GM12801 (cell line): ENCODE data around the gene LAMA1.

Experiments
- TF ChIP-seq, protein P1 (sequence below): IDR thresholded peaks from one replicate; pipeline ENCODE4 v1.5.1; 2011; ENCODE audit warnings: control low read depth; ENCODE audit not compliant: insufficient read length; ENCODE audit errors: extremely low read depth

LAMA1 gene

DNA sequence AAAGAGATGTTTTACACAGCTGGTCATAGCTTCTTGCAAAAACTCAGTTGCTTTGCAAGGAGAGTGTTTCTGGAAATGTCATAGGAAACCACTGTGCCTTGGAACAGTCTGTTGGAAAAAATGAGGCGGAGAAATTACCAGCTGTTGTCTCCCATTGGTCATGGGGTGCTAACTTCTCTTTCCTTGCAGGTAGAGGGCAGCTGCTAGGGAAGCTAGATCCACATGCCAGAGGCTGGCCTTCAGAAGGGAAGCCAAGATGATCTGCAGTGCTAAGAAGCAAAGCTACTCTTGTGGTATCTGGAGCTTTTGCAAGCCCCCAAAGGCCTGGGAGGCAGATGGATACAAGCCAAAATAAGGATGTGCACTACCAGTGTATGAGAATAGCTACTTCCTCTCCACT, 34.8 kb upstream of the LAMA1 start:
- TF ChIP-seq, protein P1, sequence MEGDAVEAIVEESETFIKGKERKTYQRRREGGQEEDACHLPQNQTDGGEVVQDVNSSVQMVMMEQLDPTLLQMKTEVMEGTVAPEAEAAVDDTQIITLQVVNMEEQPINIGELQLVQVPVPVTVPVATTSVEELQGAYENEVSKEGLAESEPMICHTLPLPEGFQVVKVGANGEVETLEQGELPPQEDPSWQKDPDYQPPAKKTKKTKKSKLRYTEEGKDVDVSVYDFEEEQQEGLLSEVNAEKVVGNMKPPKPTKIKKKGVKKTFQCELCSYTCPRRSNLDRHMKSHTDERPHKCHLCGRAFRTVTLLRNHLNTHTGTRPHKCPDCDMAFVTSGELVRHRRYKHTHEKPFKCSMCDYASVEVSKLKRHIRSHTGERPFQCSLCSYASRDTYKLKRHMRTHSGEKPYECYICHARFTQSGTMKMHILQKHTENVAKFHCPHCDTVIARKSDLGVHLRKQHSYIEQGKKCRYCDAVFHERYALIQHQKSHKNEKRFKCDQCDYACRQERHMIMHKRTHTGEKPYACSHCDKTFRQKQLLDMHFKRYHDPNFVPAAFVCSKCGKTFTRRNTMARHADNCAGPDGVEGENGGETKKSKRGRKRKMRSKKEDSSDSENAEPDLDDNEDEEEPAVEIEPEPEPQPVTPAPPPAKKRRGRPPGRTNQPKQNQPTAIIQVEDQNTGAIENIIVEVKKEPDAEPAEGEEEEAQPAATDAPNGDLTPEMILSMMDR: no peak

DNA sequence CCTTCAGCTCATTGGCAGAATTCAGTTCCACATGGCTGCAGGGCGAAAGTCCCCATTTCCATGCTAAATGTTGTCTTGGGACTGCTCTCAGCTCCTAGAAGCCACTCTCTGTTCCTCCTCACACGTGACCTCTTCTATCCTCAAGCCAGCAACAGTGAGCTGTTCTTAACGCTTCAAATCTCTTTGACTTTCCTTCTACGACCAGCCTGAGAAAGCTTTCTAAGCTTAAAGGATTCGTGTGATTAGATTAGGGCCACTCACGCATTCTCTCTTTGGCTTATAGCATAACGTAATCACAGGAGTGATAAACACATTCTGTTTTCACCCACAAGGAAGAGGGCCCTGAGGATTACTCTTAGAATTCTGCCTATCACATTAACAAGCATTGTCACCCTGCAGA, 29.8 kb upstream of the LAMA1 start:
- TF ChIP-seq, protein P1: no peak

DNA sequence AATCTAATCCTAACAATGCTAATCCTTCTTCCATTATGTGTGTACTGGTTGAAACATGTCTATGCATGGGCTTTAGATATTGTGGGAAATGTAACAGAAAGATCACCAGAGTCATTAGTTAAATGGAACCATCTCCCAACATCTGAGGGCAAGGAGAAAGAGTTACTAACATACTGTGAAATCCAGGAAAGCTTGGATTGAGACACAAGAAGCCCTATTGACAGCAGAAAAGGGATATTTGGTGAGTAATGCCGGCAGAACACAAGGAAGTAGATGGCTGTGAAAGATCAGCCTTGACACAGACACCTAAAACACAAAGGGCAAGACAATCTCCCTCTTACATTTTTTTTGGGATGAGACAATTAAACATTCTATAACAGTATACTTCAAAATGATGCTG, 28.5 kb upstream of the LAMA1 start:
- TF ChIP-seq, protein P1: no peak

DNA sequence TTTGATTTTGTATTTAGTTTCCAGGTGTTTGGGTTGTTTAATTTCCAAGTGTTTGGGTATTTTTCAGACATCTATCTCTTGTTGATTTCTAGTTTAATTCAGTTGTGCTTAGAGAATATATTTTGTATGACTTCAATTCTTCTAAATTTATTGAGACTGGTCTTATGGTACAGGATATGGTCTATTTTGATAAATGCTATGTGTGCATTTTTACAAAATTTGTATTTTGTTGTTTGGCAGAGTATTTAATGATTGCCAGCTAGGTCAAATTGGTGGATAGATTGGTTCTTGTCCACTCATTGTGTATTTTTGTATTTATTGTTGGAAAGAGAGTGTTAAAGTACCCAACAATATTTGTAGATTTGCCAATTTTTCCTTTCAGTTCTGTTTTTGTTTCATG, 23.7 kb upstream of the LAMA1 start:
- TF ChIP-seq, protein P1: no peak

DNA sequence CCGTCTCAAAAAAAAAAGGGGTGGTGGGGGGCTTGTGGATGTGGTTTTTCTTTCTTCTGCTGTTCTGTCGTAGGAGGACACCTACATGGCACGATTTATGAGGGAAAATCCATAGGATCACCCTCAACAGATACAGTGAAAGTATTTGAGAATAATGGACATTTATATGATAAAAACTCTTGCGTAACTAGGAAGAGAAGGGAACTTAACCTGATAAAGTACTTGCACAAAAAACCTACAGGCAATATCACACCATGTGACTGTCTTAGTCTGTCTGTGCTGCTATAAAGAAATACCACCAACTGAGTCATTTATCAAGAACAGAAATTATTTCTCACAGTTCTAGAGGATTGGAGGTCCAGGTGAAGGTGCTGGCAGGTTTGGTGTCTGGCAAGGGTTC, 21.8 kb upstream of the LAMA1 start:
- TF ChIP-seq, protein P1: no peak

DNA sequence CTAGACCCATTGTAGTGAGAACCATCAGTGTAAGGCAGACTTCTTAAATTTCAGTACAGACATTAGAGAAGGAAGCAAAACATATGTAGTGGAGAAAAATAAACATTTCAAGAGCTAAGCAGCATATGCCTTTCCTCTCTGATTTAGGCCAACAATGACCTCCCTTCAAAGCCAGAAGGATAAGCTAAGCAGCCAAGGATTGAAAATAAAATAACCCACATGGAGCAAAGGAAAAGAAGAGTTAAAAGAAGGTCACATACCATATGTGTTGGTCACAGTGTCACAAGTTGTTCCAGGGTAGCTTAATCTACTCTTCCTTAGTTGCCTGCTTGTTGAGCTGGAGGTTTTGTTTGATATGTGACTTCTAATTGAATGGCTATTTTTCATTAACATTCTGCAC, 15.6 kb upstream of the LAMA1 start:
- TF ChIP-seq, protein P1: no peak

DNA sequence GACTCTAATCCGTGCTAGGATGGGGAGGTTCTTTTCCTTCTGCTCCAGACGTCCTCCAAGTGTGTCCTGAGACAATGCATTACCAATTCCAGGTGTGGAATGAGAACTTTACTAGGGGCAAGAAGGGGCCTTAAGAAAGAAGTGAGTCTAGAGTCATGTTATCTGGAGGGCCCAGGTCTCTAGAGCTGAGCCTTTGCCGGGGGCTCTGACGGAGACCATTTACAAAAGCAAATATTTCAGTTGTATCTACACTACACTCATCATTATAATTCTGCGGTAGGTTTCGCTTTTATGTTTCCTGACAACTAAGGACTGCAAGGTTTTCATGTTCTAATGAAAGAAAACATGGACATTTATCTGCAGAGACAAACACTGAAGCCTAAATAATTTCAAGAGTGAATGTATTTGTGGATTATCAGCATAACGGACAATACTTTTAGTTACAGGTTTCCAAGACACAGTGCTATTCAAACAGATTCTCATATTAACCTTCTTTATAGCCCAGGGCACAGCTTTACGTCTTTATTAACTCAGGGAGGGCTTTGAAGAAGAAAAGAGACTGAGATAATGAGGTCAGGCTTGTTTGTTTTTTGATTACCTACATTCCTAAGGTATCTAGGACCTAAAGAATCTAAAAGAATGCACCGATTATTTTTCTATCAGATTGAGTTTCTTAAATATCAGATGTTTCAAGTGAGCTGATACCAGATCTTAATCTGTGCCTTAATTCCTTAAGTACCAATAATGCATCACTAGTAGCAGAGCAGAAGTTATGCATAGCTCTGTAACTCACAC, 15.0 kb upstream of the LAMA1 start:
- TF ChIP-seq, protein P1: no peak

DNA sequence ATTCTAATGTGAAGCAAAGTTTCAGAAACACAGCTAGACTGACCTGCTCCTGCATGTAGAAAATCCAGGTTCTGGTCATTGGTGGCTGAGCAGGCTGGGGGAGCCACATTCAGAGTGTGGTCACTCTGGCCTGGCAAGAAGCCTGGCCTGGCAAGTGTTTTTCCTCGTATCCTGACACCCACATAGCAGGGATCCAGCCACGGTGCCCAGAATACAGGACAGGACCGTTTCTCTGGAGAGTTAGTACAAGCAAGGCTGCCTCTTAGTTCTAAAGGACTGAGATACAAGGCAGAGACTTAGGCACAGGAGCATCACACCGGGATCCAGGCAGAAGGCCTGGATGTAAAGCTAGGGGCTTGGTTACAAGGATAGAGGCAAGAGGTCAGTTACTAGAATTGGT, 4.8 kb upstream of the LAMA1 start:
- TF ChIP-seq, protein P1: no peak
